CD4-positive, alpha-beta T cell treated with Interleukin-17A for 4 hours (primary cell): ENCODE data around the gene KRT13.

Experiments used
- DNase-seq: peaks from one replicate; pipeline ENCODE4 v3.0.0-alpha.2; 2020; ENCODE audit warnings: mixed read lengths

Gene KRT13

GRCh38 chr17:41536741-41537613, 31.6 kb upstream of the KRT13 start:
- no peak for DNase-seq

- no peak for DNase-seq
Observed at GRCh38 chr17:41535764-41536481, 30.5 kb upstream of the KRT13 start.

GRCh38 chr17:41534899-41535546, 29.6 kb upstream of the KRT13 start:
- no peak for DNase-seq

DNA sequence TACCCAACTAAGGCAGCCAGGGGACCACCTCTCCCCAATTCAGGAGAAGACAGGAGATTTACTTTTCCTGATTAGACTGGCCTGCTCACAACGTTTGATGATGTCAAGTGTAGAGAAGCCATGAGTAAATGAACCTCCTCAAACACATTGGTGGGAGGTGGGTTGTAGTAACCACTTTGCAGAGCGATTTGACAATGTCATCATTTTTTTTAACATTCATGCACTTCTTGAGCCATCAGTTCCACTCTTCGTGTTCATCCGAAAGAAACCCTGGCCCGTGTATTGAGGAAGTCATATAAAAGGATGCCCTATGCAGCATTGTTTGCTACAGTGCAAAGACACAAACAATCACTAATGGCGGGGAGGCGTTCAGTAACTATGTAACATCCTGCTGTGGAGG, 28.2 kb upstream of the KRT13 start:
- no peak for DNase-seq

DNA sequence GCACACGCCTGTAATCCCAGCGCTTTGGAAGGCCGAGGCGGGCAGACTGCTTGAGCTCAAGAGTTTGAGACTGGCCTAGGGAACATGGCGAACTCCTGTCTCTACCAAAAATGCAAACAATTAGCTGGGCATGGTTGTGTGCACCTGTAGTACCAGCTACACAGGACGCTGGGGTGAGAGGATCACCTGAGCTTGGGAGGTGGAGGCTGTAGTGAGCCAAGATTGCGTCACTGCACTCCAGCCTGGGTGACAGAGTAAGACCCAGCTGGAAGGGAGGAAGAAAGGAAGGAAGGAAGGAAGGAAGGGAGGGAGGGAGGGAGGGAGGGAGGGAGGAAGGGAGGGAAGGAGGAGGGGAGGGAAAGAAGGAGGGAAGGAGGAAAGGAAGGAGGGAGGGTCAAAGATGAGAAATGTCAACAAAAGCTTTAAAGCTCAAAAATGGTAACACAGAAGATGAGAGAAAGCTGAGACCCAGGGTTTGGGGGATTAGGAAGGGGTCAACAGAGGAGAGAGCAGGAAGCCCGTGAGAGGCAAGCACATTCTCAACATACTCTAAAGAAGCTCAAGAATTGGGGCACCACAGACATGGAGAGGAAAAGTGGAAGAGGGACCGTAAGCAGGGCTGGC, 27.6 kb upstream of the KRT13 start:
- DNase-seq = no peak

DNA sequence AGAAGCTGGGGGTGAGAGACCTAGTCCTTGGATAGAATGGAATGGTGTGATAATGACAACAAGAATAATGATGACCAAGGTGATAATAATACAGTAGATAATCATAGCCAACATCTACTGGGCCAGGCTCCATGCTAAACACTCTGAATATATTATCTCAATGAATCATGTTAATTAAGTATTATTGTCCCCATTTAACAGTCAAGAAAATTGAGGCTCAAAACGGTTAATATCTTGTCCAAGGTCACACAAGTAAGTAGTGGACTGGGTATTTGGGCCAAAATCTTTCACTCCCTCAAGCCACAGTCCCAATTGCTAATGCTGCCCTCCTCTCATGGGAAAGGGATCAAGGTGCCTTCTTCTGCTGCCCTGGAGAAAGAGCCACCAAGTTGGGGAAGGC, 26.6 kb upstream of the KRT13 start:
- DNase-seq = no peak

- DNase-seq = no peak
Observed at GRCh38 chr17:41530062-41531048, 24.9 kb upstream of the KRT13 start.

DNA sequence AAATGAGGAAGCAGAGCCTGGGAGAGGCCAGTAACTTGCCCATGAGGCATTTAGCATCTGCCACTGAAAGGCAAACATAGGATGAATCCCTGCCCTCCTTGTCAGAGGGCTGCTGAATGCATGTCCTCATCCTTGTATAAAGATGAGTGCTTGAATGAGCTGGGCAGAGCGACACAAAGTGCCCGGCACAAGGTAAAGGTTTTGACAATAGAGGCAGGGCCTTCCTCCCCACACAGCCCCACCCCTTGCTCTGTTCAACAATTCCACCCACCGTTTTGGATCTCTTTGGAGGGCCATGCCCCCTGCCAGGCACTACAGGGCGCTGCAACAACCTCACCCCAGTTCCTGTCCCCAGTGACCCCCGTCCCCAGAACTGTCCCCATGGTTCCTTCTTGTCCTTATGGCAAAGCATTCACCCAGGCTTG, 24.1 kb upstream of the KRT13 start:
- no peak for DNase-seq

- DNase-seq = no peak
Observed at GRCh38 chr17:41528959-41529353, 23.5 kb upstream of the KRT13 start.

- peak; percentile 24 for DNase-seq
Observed at GRCh38 chr17:41527063-41528023, 21.9 kb upstream of the KRT13 start.

- no peak for DNase-seq
Observed at GRCh38 chr17:41524261-41524660, 18.8 kb upstream of the KRT13 start.

GRCh38 chr17:41523787-41524186, 18.4 kb upstream of the KRT13 start:
- no peak for DNase-seq

DNA sequence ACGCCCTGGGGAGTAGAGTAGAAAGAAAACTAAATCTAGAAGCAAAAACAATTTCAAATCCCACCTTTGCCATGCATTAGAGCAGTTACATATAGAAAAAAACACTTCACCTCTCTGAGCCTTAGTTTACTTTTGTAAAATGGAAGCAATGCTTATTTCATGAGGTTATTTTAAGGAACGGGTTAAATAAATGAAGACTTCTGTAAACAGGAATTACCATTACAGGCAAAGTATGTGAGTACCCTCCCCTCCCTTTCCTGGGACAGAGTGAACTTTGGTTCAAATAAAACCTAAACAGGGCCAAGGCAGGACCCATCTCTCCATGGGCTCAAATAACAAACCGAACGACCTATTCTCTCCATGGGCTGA, 17.8 kb upstream of the KRT13 start:
- no peak for DNase-seq

DNA sequence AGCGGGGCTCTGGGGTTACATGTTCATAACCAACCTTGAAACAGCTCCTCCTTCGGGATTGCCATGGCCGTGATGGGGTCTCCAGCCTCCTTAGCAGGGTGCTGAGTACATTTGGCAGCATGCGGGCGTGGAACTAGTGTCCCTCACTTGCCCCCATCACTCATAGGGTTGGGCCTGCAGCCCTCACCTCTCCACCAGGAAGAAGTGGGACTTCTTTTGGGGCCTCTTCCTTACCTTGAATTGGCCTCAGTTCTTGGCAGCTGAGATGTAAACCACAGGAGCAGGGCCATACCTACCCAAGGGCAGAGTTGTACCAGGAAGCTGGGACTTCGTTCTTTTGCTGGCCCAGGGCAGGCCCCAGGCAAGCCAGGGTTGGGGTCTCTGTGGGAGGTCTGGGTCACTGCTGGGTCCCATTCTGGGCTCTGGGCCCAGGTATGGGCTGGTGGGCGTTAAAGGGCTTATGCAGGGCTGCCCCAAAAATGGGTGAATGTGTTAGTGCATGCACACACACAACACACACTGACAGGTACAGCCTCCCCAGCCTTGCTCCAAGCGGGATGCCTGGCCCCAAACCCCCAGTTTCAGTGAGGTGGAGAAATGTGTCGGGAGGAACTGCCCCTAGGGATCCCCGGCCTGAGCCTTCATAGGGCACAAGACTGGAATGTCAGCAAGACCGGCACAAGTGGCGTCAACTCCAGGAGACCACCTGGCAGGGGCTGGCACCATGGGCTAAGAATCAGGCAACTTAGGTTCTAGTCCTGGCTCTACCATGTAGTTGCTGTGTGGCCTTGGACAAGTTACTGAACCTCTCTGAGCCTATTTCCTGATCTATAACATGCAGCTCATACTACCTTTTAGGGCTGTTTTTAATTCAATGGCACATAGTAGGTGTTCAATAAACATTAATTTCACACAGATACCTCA, 17.2 kb upstream of the KRT13 start:
- no peak for DNase-seq

- no peak for DNase-seq
Observed at GRCh38 chr17:41521574-41522261, 16.3 kb upstream of the KRT13 start.

DNA sequence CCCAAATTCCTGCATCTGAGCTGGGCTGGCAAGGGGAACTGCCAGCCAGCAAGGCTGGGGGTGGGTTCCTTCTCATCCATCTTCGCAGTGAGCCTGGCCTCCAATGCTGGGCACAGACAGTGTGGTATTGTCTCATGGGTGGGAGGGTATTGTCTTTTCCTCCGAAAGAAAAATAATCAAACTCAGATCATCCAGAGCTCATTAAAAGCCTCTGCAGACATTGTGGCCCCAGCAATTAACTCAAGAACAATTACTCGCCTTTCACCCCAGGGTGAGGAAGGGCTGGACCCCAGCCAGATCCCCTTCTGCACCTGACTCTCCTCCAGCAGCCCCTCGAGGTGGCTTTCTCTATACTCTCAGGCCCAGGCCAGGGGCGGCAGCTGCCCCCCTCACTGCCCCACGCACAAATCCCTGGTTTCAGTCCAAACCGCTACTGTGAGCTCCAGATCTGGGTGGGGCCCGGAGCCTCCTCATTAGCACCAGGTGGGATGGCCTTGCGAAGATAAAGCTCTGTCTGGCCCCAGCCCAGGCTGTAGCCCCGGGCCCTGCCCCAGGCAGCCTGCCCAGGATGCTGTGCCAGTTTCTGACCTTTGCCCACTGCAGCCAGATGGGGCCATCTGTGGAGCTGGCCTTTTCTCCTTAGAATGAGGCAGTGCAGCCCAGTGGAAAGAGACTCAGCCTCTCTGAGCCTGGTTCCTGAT, 15.6 kb upstream of the KRT13 start:
- no peak for DNase-seq

- no peak for DNase-seq
Observed at GRCh38 chr17:41519501-41520224, 14.3 kb upstream of the KRT13 start.
